Measurements from ENCODE around the gene KIF16B. TPM values are rescaled to one million over a fixed set of nuclear protein-coding genes. Genes with fewer than 3 reads are reported as not detected.

Gene KIF16B
- total RNA-seq, 1 donor from 2014 or later: 7.0 TPM

- Histone ChIP-seq H3K36me3 (ENCODE audit: insufficient read depth, low read length) (no peaks in the 10 kb centered on the region), H3K9ac (ENCODE audit: low read length) (no peak overlapping the region), H3K79me2 (ENCODE audit: insufficient read depth, low read length) (no peaks in the 10 kb centered on the region), H3K4me2 (ENCODE audit: low read length) (no peak overlapping the region), H3K4me3 (ENCODE audit: insufficient read depth, low read depth, low read length) (no peak overlapping the region), H3K27me3 (ENCODE audit: insufficient read depth, low read length) (no peaks in the 10 kb centered on the region), H2AFZ (ENCODE audit: low read depth, low read length) (no peak overlapping the region), H3K27ac (ENCODE audit: low read depth, low read length) (no peak overlapping the region), H3K4me1 (ENCODE audit: insufficient read depth, low read length) (no peaks in the 10 kb centered on the region), H3K9me3 (ENCODE audit: insufficient read depth, low read depth, low read length) (no peaks in the 10 kb centered on the region), H4K20me1 (ENCODE audit: insufficient read depth, low read length) (peaks cover 14% of the 10 kb centered on the region)
- Mint-ChIP-seq H3K27me3 (ENCODE audit: low read depth, unreplicated experiment) (no peaks in the 10 kb centered on the region), H3K4me3 (ENCODE audit: unreplicated experiment) (no peak overlapping the region), H3K27ac (ENCODE audit: unreplicated experiment) (no peak overlapping the region), H3K9me3 (ENCODE audit: unreplicated experiment) (peaks cover 3% of the 10 kb centered on the region), H3K36me3 (ENCODE audit: low read depth, unreplicated experiment) (no peaks in the 10 kb centered on the region), H3K4me1 (ENCODE audit: low read depth, unreplicated experiment) (no peaks in the 10 kb centered on the region)
- FAIRE-seq: no peak
- no peak for DNase-seq (ENCODE audit: low read depth)
- no peak for TF ChIP-seq EZH2 (IDR thresholded peaks at IDR 0.05; ENCODE audit: insufficient read depth, low read length)
- TF ChIP-seq, protein P1, sequence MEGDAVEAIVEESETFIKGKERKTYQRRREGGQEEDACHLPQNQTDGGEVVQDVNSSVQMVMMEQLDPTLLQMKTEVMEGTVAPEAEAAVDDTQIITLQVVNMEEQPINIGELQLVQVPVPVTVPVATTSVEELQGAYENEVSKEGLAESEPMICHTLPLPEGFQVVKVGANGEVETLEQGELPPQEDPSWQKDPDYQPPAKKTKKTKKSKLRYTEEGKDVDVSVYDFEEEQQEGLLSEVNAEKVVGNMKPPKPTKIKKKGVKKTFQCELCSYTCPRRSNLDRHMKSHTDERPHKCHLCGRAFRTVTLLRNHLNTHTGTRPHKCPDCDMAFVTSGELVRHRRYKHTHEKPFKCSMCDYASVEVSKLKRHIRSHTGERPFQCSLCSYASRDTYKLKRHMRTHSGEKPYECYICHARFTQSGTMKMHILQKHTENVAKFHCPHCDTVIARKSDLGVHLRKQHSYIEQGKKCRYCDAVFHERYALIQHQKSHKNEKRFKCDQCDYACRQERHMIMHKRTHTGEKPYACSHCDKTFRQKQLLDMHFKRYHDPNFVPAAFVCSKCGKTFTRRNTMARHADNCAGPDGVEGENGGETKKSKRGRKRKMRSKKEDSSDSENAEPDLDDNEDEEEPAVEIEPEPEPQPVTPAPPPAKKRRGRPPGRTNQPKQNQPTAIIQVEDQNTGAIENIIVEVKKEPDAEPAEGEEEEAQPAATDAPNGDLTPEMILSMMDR (IDR thresholded peaks at IDR 0.05; ENCODE audit: insufficient read depth, low read depth, low read length): no peak
Measured at GRCh38 chr20:16544949-16545348, 28.3 kb downstream of the KIF16B start.

DNA sequence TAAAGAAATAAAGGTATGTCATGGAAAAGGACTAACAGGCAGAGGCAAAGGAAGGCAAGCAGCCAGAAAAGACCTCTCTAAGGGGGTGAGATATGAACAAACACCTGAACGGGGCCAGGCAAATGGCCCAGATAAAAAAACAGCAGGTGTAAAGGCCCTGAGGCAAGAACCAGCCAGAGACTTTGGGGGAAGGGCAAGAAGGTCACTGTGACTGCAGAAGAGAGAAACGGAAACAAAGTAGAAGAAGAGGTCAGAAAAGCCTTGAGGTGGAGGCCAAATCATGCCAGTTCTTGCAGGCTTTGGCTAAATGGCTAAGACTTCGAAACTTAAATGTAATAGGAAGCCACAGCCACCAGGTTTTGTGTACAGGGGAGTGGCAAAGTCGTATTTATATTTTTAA lies 30.8 kb downstream of the KIF16B start:
- Histone ChIP-seq H4K20me1 (ENCODE audit: insufficient read depth, low read length) (peaks cover 4% of the 10 kb centered on the region), H2AFZ (ENCODE audit: low read depth, low read length) (no peak overlapping the region), H3K9me3 (ENCODE audit: insufficient read depth, low read depth, low read length) (no peaks in the 10 kb centered on the region), H3K4me1 (ENCODE audit: insufficient read depth, low read length) (no peaks in the 10 kb centered on the region), H3K36me3 (ENCODE audit: insufficient read depth, low read length) (no peaks in the 10 kb centered on the region), H3K79me2 (ENCODE audit: insufficient read depth, low read length) (no peaks in the 10 kb centered on the region), H3K27ac (ENCODE audit: low read depth, low read length) (no peak overlapping the region), H3K9ac (ENCODE audit: low read length) (no peak overlapping the region), H3K4me2 (ENCODE audit: low read length) (no peak overlapping the region), H3K27me3 (ENCODE audit: insufficient read depth, low read length) (no peaks in the 10 kb centered on the region), H3K4me3 (ENCODE audit: insufficient read depth, low read depth, low read length) (no peak overlapping the region)
- no peak for TF ChIP-seq EZH2 (IDR thresholded peaks at IDR 0.05; ENCODE audit: insufficient read depth, low read length)
- TF ChIP-seq, protein P1 (IDR thresholded peaks at IDR 0.05; ENCODE audit: insufficient read depth, low read depth, low read length): no peak
- H3K4me1 Mint-ChIP-seq (ENCODE audit: low read depth, unreplicated experiment): peaks cover 2% of the 10 kb centered on the region
- FAIRE-seq (no peak), DNase-seq (ENCODE audit: low read depth) (no peak)
- peaks cover 3% of the 10 kb centered on the region for H3K9me3 Mint-ChIP-seq (ENCODE audit: unreplicated experiment)
- H3K27me3 Mint-ChIP-seq (ENCODE audit: low read depth, unreplicated experiment): no peaks in the 10 kb centered on the region
- peaks cover 2% of the 10 kb centered on the region for H3K36me3 Mint-ChIP-seq (ENCODE audit: low read depth, unreplicated experiment)
- H3K4me3 Mint-ChIP-seq (ENCODE audit: unreplicated experiment): no peak overlapping the region
- no peak overlapping the region for H3K27ac Mint-ChIP-seq (ENCODE audit: unreplicated experiment)

- Histone ChIP-seq H3K36me3 (ENCODE audit: insufficient read depth, low read length) (no peaks in the 10 kb centered on the region), H3K27ac (ENCODE audit: low read depth, low read length) (no peak overlapping the region), H3K4me2 (ENCODE audit: low read length) (no peak overlapping the region), H3K79me2 (ENCODE audit: insufficient read depth, low read length) (no peaks in the 10 kb centered on the region), H3K9ac (ENCODE audit: low read length) (no peak overlapping the region), H3K4me1 (ENCODE audit: insufficient read depth, low read length) (no peaks in the 10 kb centered on the region), H3K9me3 (ENCODE audit: insufficient read depth, low read depth, low read length) (no peaks in the 10 kb centered on the region), H4K20me1 (ENCODE audit: insufficient read depth, low read length) (no peaks in the 10 kb centered on the region), H3K27me3 (ENCODE audit: insufficient read depth, low read length) (no peaks in the 10 kb centered on the region), H3K4me3 (ENCODE audit: insufficient read depth, low read depth, low read length) (no peak overlapping the region), H2AFZ (ENCODE audit: low read depth, low read length) (no peak overlapping the region)
- no peak overlapping the region for H3K27ac Mint-ChIP-seq (ENCODE audit: unreplicated experiment)
- FAIRE-seq (no peak), DNase-seq (ENCODE audit: low read depth) (no peak)
- peaks cover 2% of the 10 kb centered on the region for H3K36me3 Mint-ChIP-seq (ENCODE audit: low read depth, unreplicated experiment)
- H3K4me3 Mint-ChIP-seq (ENCODE audit: unreplicated experiment): no peak overlapping the region
- H3K27me3 Mint-ChIP-seq (ENCODE audit: low read depth, unreplicated experiment): no peaks in the 10 kb centered on the region
- peaks cover 3% of the 10 kb centered on the region for H3K9me3 Mint-ChIP-seq (ENCODE audit: unreplicated experiment)
- H3K4me1 Mint-ChIP-seq (ENCODE audit: low read depth, unreplicated experiment): peaks cover 2% of the 10 kb centered on the region
- no peak for TF ChIP-seq EZH2 (IDR thresholded peaks at IDR 0.05; ENCODE audit: insufficient read depth, low read length)
- TF ChIP-seq, protein P1 (IDR thresholded peaks at IDR 0.05; ENCODE audit: insufficient read depth, low read depth, low read length): no peak
Measured at GRCh38 chr20:16541878-16542277, 31.4 kb downstream of the KIF16B start.

Measured in astrocyte (in vitro differentiated cells and primary cell).